IPS-18c (cell line): Measurements from ENCODE around the gene PRPF40B.
"Not testable (repeated sequence)": the region's sequence is repeated elsewhere in the genome, so short reads cannot be mapped to it uniquely, and the experiment has no call there.

Experiments
- H3K4me3 ChIP-seq: 2 replicates; pipeline ENCODE4 v1.7.0; 2013; ENCODE audit warnings: low read depth, mild to moderate bottlenecking, low read length, moderate library complexity; ENCODE audit not compliant: insufficient read depth
- H3K9me3 ChIP-seq: one replicate; pipeline ENCODE4 v1.6.1; 2013; ENCODE audit warnings: mild to moderate bottlenecking, low read length, moderate library complexity; ENCODE audit not compliant: control insufficient read depth, insufficient read depth

PRPF40B gene

GRCh38 chr12:49603721-49604120 lies 19.6 kb upstream of the PRPF40B start:
- Histone ChIP-seq H3K9me3 (no peaks in the 10 kb centered on the region), H3K4me3 (no peak overlapping the region)

GRCh38 chr12:49604856-49605255 lies 18.5 kb upstream of the PRPF40B start:
- no peaks in the 10 kb centered on the region for H3K9me3 ChIP-seq
- no peak overlapping the region for H3K4me3 ChIP-seq

GRCh38 chr12:49605539-49605938 lies 17.8 kb upstream of the PRPF40B start, which contains the start of gene FAM186B:
Gene FAM186B (minus strand): TSS chr12:49605639. CDS start chr12:49605477, 162 bp downstream.
- H3K9me3 ChIP-seq, H3K4me3 ChIP-seq: not testable (repeated sequence)

GRCh38 chr12:49609059-49609874 lies 14.1 kb upstream of the PRPF40B start:
- no peaks in the 10 kb centered on the region for H3K9me3 ChIP-seq
- no peak overlapping the region for H3K4me3 ChIP-seq

GRCh38 chr12:49609875-49610154 lies 13.5 kb upstream of the PRPF40B start:
- no peak overlapping the region for H3K4me3 ChIP-seq
- H3K9me3 ChIP-seq: no peaks in the 10 kb centered on the region

GRCh38 chr12:49610785-49611184 lies 12.6 kb upstream of the PRPF40B start:
- not testable (repeated sequence) for H3K4me3 ChIP-seq, H3K9me3 ChIP-seq

- H3K9me3 ChIP-seq: no peaks in the 10 kb centered on the region
Measured at GRCh38 chr12:49612210-49612609, 11.2 kb upstream of the PRPF40B start.

GRCh38 chr12:49615725-49616124 lies 7.6 kb upstream of the PRPF40B start:
- Histone ChIP-seq H3K4me3 (no peak overlapping the region), H3K9me3 (no peaks in the 10 kb centered on the region)

More at GRCh38 chr12:49612210-49612609, 11.2 kb upstream of the PRPF40B start:
- H3K4me3 ChIP-seq: no peak overlapping the region

GRCh38 chr12:49616533-49617219 lies 6.7 kb upstream of the PRPF40B start:
- no peaks in the 10 kb centered on the region for H3K9me3 ChIP-seq
- no peak overlapping the region for H3K4me3 ChIP-seq

GRCh38 chr12:49618576-49618975 lies 4.8 kb upstream of the PRPF40B start:
- H3K4me3 ChIP-seq: no peak overlapping the region
- no peaks in the 10 kb centered on the region for H3K9me3 ChIP-seq

GRCh38 chr12:49619286-49619685 lies 4.1 kb upstream of the PRPF40B start:
- H3K4me3 ChIP-seq: no peak overlapping the region
- H3K9me3 ChIP-seq: no peaks in the 10 kb centered on the region

- no peaks in the 10 kb centered on the region for H3K9me3 ChIP-seq
- H3K4me3 ChIP-seq: peak overlapping the region; percentile 70; the same call in 1 of the 2 replicates
Measured at GRCh38 chr12:49621651-49622500, 1.5 kb upstream of the PRPF40B start.

GRCh38 chr12:49622501-49623141 lies 740 bp upstream of the PRPF40B start:
- H3K4me3 ChIP-seq: peak overlapping the region; percentile 70
- no peaks in the 10 kb centered on the region for H3K9me3 ChIP-seq

- Histone ChIP-seq H3K4me3 (no peak overlapping the region), H3K9me3 (no peaks in the 10 kb centered on the region)
Measured at GRCh38 chr12:49624921-49625577, 1.7 kb downstream of the PRPF40B start.

GRCh38 chr12:49626169-49626835 lies 2.9 kb downstream of the PRPF40B start:
- Histone ChIP-seq H3K9me3 (no peaks in the 10 kb centered on the region), H3K4me3 (no peak overlapping the region)

GRCh38 chr12:49626836-49627235 lies 3.5 kb downstream of the PRPF40B start:
- H3K9me3 ChIP-seq: no peaks in the 10 kb centered on the region
- no peak overlapping the region for H3K4me3 ChIP-seq
